Measurements from ENCODE around the gene B4GALNT1. TPM values are rescaled to one million over a fixed set of nuclear protein-coding genes. Genes with fewer than 3 reads are reported as not detected.
A peak's percentile ranks its signal among the peaks of the same experiment; 100 is the strongest.

Gene B4GALNT1
- total and polyA plus RNA-seq, 2 of the 13 experiments (the other 11 are each of a cell fraction or from before 2014, with no cell fraction given) = 4.5 to 5.4 TPM

DNA sequence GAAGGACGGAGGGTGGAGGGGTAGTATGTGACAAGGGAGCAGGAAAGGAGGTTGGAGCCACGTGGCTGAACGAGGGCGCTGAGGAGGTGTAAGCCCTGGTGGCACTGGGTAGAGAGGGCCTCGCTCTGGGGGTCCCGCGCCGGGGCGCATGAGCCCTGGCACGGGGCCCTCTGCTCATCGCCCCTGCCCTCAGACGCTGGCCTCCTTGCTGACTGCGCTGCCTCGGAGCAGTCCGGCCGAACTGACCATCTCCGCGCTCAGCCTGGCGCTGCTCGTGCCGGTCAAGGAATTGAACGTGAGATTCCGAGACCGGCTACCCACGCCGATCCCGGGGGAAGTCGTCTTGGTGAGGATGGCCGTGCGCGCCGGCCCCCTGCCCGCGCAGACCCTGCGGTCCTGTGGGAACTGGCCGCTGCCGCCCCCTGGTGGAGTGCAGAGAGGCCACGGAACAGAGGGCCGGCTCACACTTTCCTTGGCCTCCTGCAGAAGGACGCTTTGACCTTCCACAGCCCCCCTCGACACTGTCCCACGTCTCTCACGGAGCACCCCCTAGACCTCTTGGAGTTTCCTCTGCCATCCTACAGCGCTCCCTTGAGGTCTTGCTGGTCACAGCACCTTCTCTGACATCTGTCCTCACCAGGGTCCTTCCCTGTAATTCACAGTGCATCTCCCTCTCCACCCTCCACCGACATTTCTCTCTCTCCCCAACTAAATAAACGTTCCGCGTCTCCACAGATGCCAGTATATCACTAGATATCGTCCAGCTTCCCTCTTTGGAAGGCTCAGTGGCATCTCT lies 11.3 kb downstream of the B4GALNT1 start (continued):
- TF ChIP-seq, protein P1, sequence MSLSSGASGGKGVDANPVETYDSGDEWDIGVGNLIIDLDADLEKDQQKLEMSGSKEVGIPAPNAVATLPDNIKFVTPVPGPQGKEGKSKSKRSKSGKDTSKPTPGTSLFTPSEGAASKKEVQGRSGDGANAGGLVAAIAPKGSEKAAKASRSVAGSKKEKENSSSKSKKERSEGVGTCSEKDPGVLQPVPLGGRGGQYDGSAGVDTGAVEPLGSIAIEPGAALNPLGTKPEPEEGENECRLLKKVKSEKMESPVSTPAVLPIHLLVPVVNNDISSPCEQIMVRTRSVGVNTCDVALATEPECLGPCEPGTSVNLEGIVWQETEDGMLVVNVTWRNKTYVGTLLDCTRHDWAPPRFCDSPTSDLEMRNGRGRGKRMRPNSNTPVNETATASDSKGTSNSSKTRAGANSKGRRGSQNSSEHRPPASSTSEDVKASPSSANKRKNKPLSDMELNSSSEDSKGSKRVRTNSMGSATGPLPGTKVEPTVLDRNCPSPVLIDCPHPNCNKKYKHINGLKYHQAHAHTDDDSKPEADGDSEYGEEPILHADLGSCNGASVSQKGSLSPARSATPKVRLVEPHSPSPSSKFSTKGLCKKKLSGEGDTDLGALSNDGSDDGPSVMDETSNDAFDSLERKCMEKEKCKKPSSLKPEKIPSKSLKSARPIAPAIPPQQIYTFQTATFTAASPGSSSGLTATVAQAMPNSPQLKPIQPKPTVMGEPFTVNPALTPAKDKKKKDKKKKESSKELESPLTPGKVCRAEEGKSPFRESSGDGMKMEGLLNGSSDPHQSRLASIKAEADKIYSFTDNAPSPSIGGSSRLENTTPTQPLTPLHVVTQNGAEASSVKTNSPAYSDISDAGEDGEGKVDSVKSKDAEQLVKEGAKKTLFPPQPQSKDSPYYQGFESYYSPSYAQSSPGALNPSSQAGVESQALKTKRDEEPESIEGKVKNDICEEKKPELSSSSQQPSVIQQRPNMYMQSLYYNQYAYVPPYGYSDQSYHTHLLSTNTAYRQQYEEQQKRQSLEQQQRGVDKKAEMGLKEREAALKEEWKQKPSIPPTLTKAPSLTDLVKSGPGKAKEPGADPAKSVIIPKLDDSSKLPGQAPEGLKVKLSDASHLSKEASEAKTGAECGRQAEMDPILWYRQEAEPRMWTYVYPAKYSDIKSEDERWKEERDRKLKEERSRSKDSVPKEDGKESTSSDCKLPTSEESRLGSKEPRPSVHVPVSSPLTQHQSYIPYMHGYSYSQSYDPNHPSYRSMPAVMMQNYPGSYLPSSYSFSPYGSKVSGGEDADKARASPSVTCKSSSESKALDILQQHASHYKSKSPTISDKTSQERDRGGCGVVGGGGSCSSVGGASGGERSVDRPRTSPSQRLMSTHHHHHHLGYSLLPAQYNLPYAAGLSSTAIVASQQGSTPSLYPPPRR (CRISPR knock-in tag; IDR thresholded peaks at IDR 0.05; ENCODE audit: borderline replicate concordance) = no peak
- no peak for TF ChIP-seq EEA1 (CRISPR knock-in tag; IDR thresholded peaks at IDR 0.05; ENCODE audit: borderline replicate concordance)
- TF ChIP-seq SALL1 (CRISPR knock-in tag; IDR thresholded peaks at IDR 0.05) = peak; percentile 30; the same call in 1 of the 2 replicates
- no peak for TF ChIP-seq ZNF30 (CRISPR knock-in tag; IDR thresholded peaks at IDR 0.05)
- TF ChIP-seq ZBTB7B (CRISPR knock-in tag; IDR thresholded peaks at IDR 0.05) = 0 out of 2 replicates have a peak, but pooled peaks have one; percentile 39
- peak; percentile 37; the same call in 1 of the 2 replicates for TF ChIP-seq THAP11 (CRISPR knock-in tag; IDR thresholded peaks at IDR 0.05)
- TF ChIP-seq, protein P2, sequence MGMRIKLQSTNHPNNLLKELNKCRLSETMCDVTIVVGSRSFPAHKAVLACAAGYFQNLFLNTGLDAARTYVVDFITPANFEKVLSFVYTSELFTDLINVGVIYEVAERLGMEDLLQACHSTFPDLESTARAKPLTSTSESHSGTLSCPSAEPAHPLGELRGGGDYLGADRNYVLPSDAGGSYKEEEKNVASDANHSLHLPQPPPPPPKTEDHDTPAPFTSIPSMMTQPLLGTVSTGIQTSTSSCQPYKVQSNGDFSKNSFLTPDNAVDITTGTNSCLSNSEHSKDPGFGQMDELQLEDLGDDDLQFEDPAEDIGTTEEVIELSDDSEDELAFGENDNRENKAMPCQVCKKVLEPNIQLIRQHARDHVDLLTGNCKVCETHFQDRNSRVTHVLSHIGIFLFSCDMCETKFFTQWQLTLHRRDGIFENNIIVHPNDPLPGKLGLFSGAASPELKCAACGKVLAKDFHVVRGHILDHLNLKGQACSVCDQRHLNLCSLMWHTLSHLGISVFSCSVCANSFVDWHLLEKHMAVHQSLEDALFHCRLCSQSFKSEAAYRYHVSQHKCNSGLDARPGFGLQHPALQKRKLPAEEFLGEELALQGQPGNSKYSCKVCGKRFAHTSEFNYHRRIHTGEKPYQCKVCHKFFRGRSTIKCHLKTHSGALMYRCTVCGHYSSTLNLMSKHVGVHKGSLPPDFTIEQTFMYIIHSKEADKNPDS (CRISPR knock-in tag; IDR thresholded peaks at IDR 0.05) = 0 out of 2 replicates have a peak, but pooled peaks have one; percentile 45
- TF ChIP-seq ZFY (CRISPR knock-in tag; IDR thresholded peaks at IDR 0.05) = peak; percentile 38; the same call in 1 of the 2 replicates
- 0 out of 2 replicates have a peak, but pooled peaks have one; percentile 54 for TF ChIP-seq LBX2 (CRISPR knock-in tag; IDR thresholded peaks at IDR 0.05; ENCODE audit: borderline replicate concordance)
- TF ChIP-seq, protein P3, sequence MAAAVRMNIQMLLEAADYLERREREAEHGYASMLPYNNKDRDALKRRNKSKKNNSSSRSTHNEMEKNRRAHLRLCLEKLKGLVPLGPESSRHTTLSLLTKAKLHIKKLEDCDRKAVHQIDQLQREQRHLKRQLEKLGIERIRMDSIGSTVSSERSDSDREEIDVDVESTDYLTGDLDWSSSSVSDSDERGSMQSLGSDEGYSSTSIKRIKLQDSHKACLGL (CRISPR knock-in tag; IDR thresholded peaks at IDR 0.05) = peak; percentile 5; the same call in 1 of the 2 replicates
- no peak for TF ChIP-seq ZNF24 (IDR thresholded peaks at IDR 0.05)
- TF ChIP-seq, protein P4, sequence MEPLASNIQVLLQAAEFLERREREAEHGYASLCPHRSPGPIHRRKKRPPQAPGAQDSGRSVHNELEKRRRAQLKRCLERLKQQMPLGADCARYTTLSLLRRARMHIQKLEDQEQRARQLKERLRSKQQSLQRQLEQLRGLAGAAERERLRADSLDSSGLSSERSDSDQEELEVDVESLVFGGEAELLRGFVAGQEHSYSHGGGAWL (CRISPR knock-in tag; IDR thresholded peaks at IDR 0.05) = peak; percentile 19; the same call in 1 of the 2 replicates
- peak; percentile 31; the same call in 1 of the 2 replicates for TF ChIP-seq HDAC1 (CRISPR knock-in tag; IDR thresholded peaks at IDR 0.05)
- TF ChIP-seq ZNF160 (CRISPR knock-in tag; IDR thresholded peaks at IDR 0.05) = no peak
- TF ChIP-seq ARNT2 (CRISPR knock-in tag; IDR thresholded peaks at IDR 0.05; ENCODE audit: low read depth) = 0 out of 2 replicates have a peak, but pooled peaks have one; percentile 36
- TF ChIP-seq ZNF768 (CRISPR knock-in tag; IDR thresholded peaks at IDR 0.05) = peak; percentile 19; the same call in 1 of the 2 replicates
- TF ChIP-seq ZNF574 (CRISPR knock-in tag; IDR thresholded peaks at IDR 0.05) = peak; percentile 63; the same call in 1 of the 2 replicates
